ENCODE data around the gene DPYSL3. TPM values are rescaled to one million over a fixed set of nuclear protein-coding genes. Genes with fewer than 3 reads are reported as not detected.
"Not testable (repeated sequence)": the region's sequence is repeated elsewhere in the genome, so short reads cannot be mapped to it uniquely, and the experiment has no call there.

Gene DPYSL3
- 1.1 TPM for total RNA-seq
- polyA plus RNA-seq: not detected

DNA sequence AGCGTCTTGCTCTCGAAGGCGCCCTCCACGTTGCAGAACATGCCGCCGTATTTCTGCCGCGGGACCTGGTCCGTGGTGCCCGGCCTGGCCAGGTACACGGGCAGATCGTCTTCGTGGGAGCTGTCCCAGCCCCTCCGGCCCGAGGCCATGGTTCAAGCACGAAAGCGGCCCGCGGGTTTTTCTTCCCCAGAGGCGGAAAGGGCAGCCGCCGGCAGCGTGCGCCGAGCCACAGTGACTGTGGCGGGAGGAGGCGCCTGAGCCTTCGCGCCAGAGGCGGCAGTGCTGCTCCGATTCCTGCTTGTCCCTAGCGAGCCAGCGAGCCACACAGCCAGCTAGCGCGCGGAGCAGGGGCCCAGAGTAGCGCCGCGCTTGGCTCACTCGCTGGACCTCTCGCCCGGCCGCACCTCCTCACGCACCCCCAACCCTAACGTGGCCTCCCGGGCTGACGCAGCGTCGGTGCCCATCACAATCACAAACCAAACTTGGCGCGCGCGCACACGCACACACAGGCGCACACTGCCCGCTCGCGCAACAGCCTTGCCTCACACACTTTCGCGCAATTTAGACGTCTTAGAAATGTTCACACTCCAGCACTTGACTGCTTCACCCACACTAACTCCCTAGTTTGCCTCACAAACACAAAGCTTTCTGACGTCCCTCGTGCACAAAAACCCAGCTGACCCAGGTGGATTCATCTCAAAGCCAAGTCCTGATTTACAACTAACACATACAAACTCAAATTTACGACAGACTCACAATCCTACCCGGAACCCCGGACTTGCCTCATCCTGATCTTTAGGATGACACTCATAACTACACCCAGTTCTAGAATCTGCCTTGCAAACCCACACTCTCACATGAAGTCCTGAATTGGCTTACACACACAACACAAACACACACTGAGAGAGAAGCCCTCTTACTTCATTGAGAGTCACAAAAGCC lies at the start of gene DPYSL3:
Gene DPYSL3, minus strand, starts transcription at position 359 of the 942 bp plus-strand sequence. Its CDS starts 210 bp downstream, at position 149.
- no peaks in the 10 kb centered on the region for H3K36me3 ChIP-seq (ENCODE audit: control insufficient read depth, insufficient read depth, low read length)
- no peak within 1 kb of the TSS for H3K27ac Mint-ChIP-seq
- no peaks in the 10 kb centered on the region for H3K4me1 ChIP-seq (ENCODE audit: control insufficient read depth, insufficient read depth, low read length, poor library complexity, severe bottlenecking)
- peaks cover 2% of the 10 kb centered on the region for H3K27me3 ChIP-seq (ENCODE audit: control insufficient read depth, insufficient read depth, low read length)
- H3K36me3 Mint-ChIP-seq: no peaks in the 10 kb centered on the region
- H3K9me3 Mint-ChIP-seq: peaks cover 0 to 7% (median 3%) of the 10 kb centered on the region in 7 donors
- H3K4me3 Mint-ChIP-seq: peak within 1 kb of the TSS in 1 of 4 donors; percentile 18
- ATAC-seq (ENCODE audit: low read depth in 2 of 2) (no peak), DNase-seq (no peak)
- no peaks in the 10 kb centered on the region for H3K9me3 ChIP-seq (ENCODE audit: control insufficient read depth in 2 of 2, low read length in 2 of 2)
- H3K27me3 Mint-ChIP-seq: peaks cover 23% of the 10 kb centered on the region
- H3K27ac ChIP-seq (ENCODE audit: insufficient read depth, low read length, poor library complexity, severe bottlenecking): no peak within 1 kb of the TSS
- no peak within 1 kb of the TSS for H3K4me3 ChIP-seq (ENCODE audit: low read depth, low read length)
- H3K4me1 Mint-ChIP-seq: peaks cover 0 to 3% (median 0%) of the 10 kb centered on the region in 4 donors

- Mint-ChIP-seq H3K27me3 (no peaks in the 10 kb centered on the region), H3K4me3 (no peak overlapping the region), H3K27ac (no peak overlapping the region), H3K9me3 (no peaks in the 10 kb centered on the region), H3K4me1 (no peaks in the 10 kb centered on the region), H3K36me3 (no peaks in the 10 kb centered on the region)
- ATAC-seq (ENCODE audit: low read depth in 2 of 2) (no peak), DNase-seq (no peak)
- Histone ChIP-seq H3K27me3 (ENCODE audit: control insufficient read depth, insufficient read depth, low read length) (no peaks in the 10 kb centered on the region), H3K27ac (ENCODE audit: insufficient read depth, low read length, poor library complexity, severe bottlenecking) (no peak overlapping the region), H3K36me3 (ENCODE audit: control insufficient read depth, insufficient read depth, low read length) (no peaks in the 10 kb centered on the region), H3K4me3 (ENCODE audit: low read depth, low read length) (no peak overlapping the region), H3K9me3 (ENCODE audit: control insufficient read depth in 2 of 2, low read length in 2 of 2) (no peaks in the 10 kb centered on the region), H3K4me1 (ENCODE audit: control insufficient read depth, insufficient read depth, low read length, poor library complexity, severe bottlenecking) (no peaks in the 10 kb centered on the region)
Observed at GRCh38 chr5:147558826-147559225, 49.0 kb upstream of the DPYSL3 start.

- no peak for ATAC-seq (ENCODE audit: low read depth in 2 of 2)
- no peaks in the 10 kb centered on the region for H3K9me3 Mint-ChIP-seq
- no peak for DNase-seq
- Histone ChIP-seq H3K4me3 (ENCODE audit: low read depth, low read length) (no peak overlapping the region), H3K4me1 (ENCODE audit: control insufficient read depth, insufficient read depth, low read length, poor library complexity, severe bottlenecking) (no peaks in the 10 kb centered on the region), H3K27me3 (ENCODE audit: control insufficient read depth, insufficient read depth, low read length) (no peaks in the 10 kb centered on the region), H3K9me3 (ENCODE audit: control insufficient read depth in 2 of 2, low read length in 2 of 2) (no peaks in the 10 kb centered on the region), H3K27ac (ENCODE audit: insufficient read depth, low read length, poor library complexity, severe bottlenecking) (no peak overlapping the region), H3K36me3 (ENCODE audit: control insufficient read depth, insufficient read depth, low read length) (no peaks in the 10 kb centered on the region)
- H3K27ac Mint-ChIP-seq: no peak overlapping the region
- H3K4me3 Mint-ChIP-seq: no peak overlapping the region
- no peaks in the 10 kb centered on the region for H3K36me3 Mint-ChIP-seq
- no peaks in the 10 kb centered on the region for H3K27me3 Mint-ChIP-seq
- no peaks in the 10 kb centered on the region for H3K4me1 Mint-ChIP-seq
Observed at GRCh38 chr5:147557876-147558745, 48.2 kb upstream of the DPYSL3 start.

GRCh38 chr5:147555176-147555575 lies 45.3 kb upstream of the DPYSL3 start:
- Histone ChIP-seq H3K4me3 (ENCODE audit: low read depth, low read length) (no peak overlapping the region), H3K4me1 (ENCODE audit: control insufficient read depth, insufficient read depth, low read length, poor library complexity, severe bottlenecking) (no peaks in the 10 kb centered on the region), H3K27me3 (ENCODE audit: control insufficient read depth, insufficient read depth, low read length) (no peaks in the 10 kb centered on the region), H3K9me3 (ENCODE audit: control insufficient read depth in 2 of 2, low read length in 2 of 2) (no peaks in the 10 kb centered on the region), H3K36me3 (ENCODE audit: control insufficient read depth, insufficient read depth, low read length) (no peaks in the 10 kb centered on the region), H3K27ac (ENCODE audit: insufficient read depth, low read length, poor library complexity, severe bottlenecking) (no peak overlapping the region)
- no peak for ATAC-seq (ENCODE audit: low read depth in 2 of 2)
- no peaks in the 10 kb centered on the region for H3K36me3 Mint-ChIP-seq
- DNase-seq: no peak
- H3K4me3 Mint-ChIP-seq: no peak overlapping the region
- H3K9me3 Mint-ChIP-seq: peaks cover 0 to 4% (median 1%) of the 10 kb centered on the region in 7 donors
- no peak overlapping the region for H3K27ac Mint-ChIP-seq
- H3K4me1 Mint-ChIP-seq: no peaks in the 10 kb centered on the region
- no peaks in the 10 kb centered on the region for H3K27me3 Mint-ChIP-seq

DNA sequence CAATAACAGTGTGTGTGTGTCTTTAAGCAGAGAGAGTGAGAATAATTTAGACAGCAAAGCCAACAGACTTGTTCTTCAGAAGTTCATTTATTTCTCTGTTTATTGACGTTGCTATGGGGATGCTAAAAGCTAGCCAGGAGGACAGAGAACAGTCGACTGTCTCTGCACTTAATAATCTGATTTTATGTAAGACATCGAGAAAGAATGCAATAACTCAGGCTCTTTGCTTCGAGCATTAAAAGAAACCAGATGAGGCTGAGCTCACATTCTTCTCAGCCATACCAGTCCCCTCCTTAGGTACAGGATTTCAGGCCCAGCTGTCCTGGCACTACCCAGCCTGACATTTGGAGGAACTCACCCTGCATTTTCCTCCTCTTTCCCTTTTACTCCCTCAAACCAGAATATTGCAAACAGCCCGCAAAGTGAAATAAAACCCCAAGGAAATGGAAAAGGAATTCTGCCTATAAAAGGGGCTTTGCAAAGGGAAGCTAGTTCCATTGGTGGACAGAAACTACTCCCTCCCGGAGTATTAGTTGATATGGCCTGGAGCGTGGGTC lies 44.5 kb upstream of the DPYSL3 start:
- H3K9me3 Mint-ChIP-seq: peaks cover 0 to 7% (median 2%) of the 10 kb centered on the region in 7 donors
- no peak overlapping the region for H3K27ac ChIP-seq (ENCODE audit: insufficient read depth, low read length, poor library complexity, severe bottlenecking)
- no peak overlapping the region for H3K27ac Mint-ChIP-seq

DNA sequence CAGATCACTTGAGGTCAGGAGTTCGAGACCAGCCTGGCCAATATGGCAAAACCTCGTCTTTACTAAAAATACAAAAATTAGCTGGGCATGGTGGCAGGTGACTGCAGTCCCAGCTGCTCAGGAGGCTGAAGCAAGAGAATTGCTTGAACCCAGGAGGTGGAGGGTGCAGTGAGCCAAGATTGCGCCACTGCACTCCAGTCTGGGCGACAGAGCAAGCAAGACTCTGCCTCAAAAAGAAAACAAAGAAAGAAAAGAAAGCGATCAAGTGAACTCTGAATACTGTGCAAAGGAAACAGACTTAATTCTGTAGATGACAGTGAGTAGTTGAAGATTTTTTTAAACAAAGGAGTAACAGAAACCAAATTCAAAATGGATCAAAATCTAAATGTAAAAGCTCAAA lies 43.9 kb upstream of the DPYSL3 start:
- H3K27ac Mint-ChIP-seq; H3K36me3 Mint-ChIP-seq; H3K9me3 Mint-ChIP-seq; ATAC-seq (ENCODE audit: low read depth in 2 of 2); H3K27me3 Mint-ChIP-seq; H3K4me3 ChIP-seq (ENCODE audit: low read depth, low read length); H3K4me1 ChIP-seq (ENCODE audit: control insufficient read depth, insufficient read depth, low read length, poor library complexity, severe bottlenecking); H3K27ac ChIP-seq (ENCODE audit: insufficient read depth, low read length, poor library complexity, severe bottlenecking); H3K9me3 ChIP-seq (ENCODE audit: control insufficient read depth in 2 of 2, low read length in 2 of 2); H3K27me3 ChIP-seq (ENCODE audit: control insufficient read depth, insufficient read depth, low read length); H3K4me3 Mint-ChIP-seq; H3K4me1 Mint-ChIP-seq; H3K36me3 ChIP-seq (ENCODE audit: control insufficient read depth, insufficient read depth, low read length); DNase-seq: not testable (repeated sequence)

More for the DNA sequence above, 44.5 kb upstream of the DPYSL3 start:
- Histone ChIP-seq H3K27me3 (ENCODE audit: control insufficient read depth, insufficient read depth, low read length) (no peaks in the 10 kb centered on the region), H3K36me3 (ENCODE audit: control insufficient read depth, insufficient read depth, low read length) (no peaks in the 10 kb centered on the region), H3K4me3 (ENCODE audit: low read depth, low read length) (no peak overlapping the region), H3K4me1 (ENCODE audit: control insufficient read depth, insufficient read depth, low read length, poor library complexity, severe bottlenecking) (no peaks in the 10 kb centered on the region), H3K9me3 (ENCODE audit: control insufficient read depth in 2 of 2, low read length in 2 of 2) (no peaks in the 10 kb centered on the region)
- Mint-ChIP-seq H3K4me3 (no peak overlapping the region), H3K4me1 (no peaks in the 10 kb centered on the region), H3K27me3 (no peaks in the 10 kb centered on the region), H3K36me3 (no peaks in the 10 kb centered on the region)
- DNase-seq: no peak
- ATAC-seq (ENCODE audit: low read depth in 2 of 2): no peak

GRCh38 chr5:147552897-147553296 lies 43.0 kb upstream of the DPYSL3 start:
- no peaks in the 10 kb centered on the region for H3K27me3 Mint-ChIP-seq
- H3K4me3 ChIP-seq (ENCODE audit: low read depth, low read length): no peak overlapping the region
- no peaks in the 10 kb centered on the region for H3K36me3 ChIP-seq (ENCODE audit: control insufficient read depth, insufficient read depth, low read length)
- no peaks in the 10 kb centered on the region for H3K4me1 ChIP-seq (ENCODE audit: control insufficient read depth, insufficient read depth, low read length, poor library complexity, severe bottlenecking)
- H3K9me3 ChIP-seq (ENCODE audit: control insufficient read depth in 2 of 2, low read length in 2 of 2): no peaks in the 10 kb centered on the region
- H3K36me3 Mint-ChIP-seq: no peaks in the 10 kb centered on the region
- H3K9me3 Mint-ChIP-seq: peaks cover 0 to 8% (median 3%) of the 10 kb centered on the region in 7 donors
- DNase-seq (no peak), ATAC-seq (ENCODE audit: low read depth in 2 of 2) (no peak)
- H3K27ac Mint-ChIP-seq: no peak overlapping the region
- H3K4me3 Mint-ChIP-seq: no peak overlapping the region
- H3K4me1 Mint-ChIP-seq: no peaks in the 10 kb centered on the region
- H3K27me3 ChIP-seq (ENCODE audit: control insufficient read depth, insufficient read depth, low read length): no peaks in the 10 kb centered on the region
- no peak overlapping the region for H3K27ac ChIP-seq (ENCODE audit: insufficient read depth, low read length, poor library complexity, severe bottlenecking)

All from CD4-positive, CD25-positive, alpha-beta regulatory T cell (primary cell).